ENCODE data around the gene FOXRED1. TPM values are rescaled to one million over a fixed set of nuclear protein-coding genes. Genes with fewer than 3 reads are reported as not detected.

FOXRED1 gene
- total RNA-seq, 1 experiment from 2014 or later: 18.4 TPM

- no peaks in the 10 kb centered on the region for H4K20me1 ChIP-seq (ENCODE audit: insufficient read depth, low read depth, low read length)
- no peak overlapping the region for H2AFZ ChIP-seq (ENCODE audit: low read length)
- no peak overlapping the region for H3K27ac ChIP-seq (ENCODE audit: low read length)
- no peak overlapping the region for H3K4me3 ChIP-seq (ENCODE audit: low read length)
- peaks cover 19% of the 10 kb centered on the region for H3K4me1 ChIP-seq (ENCODE audit: low read length)
- no peaks in the 10 kb centered on the region for H3K9me2 ChIP-seq (replicated peaks; ENCODE audit: insufficient read depth, low read length)
- no peaks in the 10 kb centered on the region for H3K36me3 ChIP-seq (ENCODE audit: insufficient read depth, low read length)
- no peak overlapping the region for H3K4me2 ChIP-seq (ENCODE audit: low read depth, low read length, poor library complexity, severe bottlenecking)
- H3K9ac ChIP-seq (ENCODE audit: low read length): no peak overlapping the region
- H3K27me3 ChIP-seq (ENCODE audit: low read length): no peaks in the 10 kb centered on the region
- peaks cover 5% of the 10 kb centered on the region; the same call in 1 of the 2 replicates for H3K79me2 ChIP-seq (ENCODE audit: low read length)
- no peak for DNase-seq
- no peaks in the 10 kb centered on the region for H3K9me3 ChIP-seq (ENCODE audit: low read length)
Observed at GRCh38 chr11:126281245-126281644, 12.3 kb downstream of the FOXRED1 start.

GRCh38 chr11:126281666-126282175, 12.8 kb downstream of the FOXRED1 start:
- no peaks in the 10 kb centered on the region for H3K36me3 ChIP-seq (ENCODE audit: insufficient read depth, low read length)
- peak overlapping the region; percentile 79; the same call in 1 of the 2 replicates for H3K9ac ChIP-seq (ENCODE audit: low read length)
- no peak overlapping the region for H3K4me2 ChIP-seq (ENCODE audit: low read depth, low read length, poor library complexity, severe bottlenecking)
- H3K4me1 ChIP-seq (ENCODE audit: low read length): peaks cover 19% of the 10 kb centered on the region
- H3K9me3 ChIP-seq (ENCODE audit: low read length): no peaks in the 10 kb centered on the region
- DNase-seq: no peak
- peaks cover 6% of the 10 kb centered on the region; the same call in 1 of the 2 replicates for H3K79me2 ChIP-seq (ENCODE audit: low read length)
- H2AFZ ChIP-seq (ENCODE audit: low read length): no peak overlapping the region
- H4K20me1 ChIP-seq (ENCODE audit: insufficient read depth, low read depth, low read length): no peaks in the 10 kb centered on the region
- no peak overlapping the region for H3K4me3 ChIP-seq (ENCODE audit: low read length)
- H3K27me3 ChIP-seq (ENCODE audit: low read length): no peaks in the 10 kb centered on the region
- no peak overlapping the region for H3K27ac ChIP-seq (ENCODE audit: low read length)
- no peaks in the 10 kb centered on the region for H3K9me2 ChIP-seq (replicated peaks; ENCODE audit: insufficient read depth, low read length)

- no peaks in the 10 kb centered on the region for H3K36me3 ChIP-seq (ENCODE audit: insufficient read depth, low read length)
- DNase-seq: peak; percentile 56
- no peaks in the 10 kb centered on the region for H3K9me3 ChIP-seq (ENCODE audit: low read length)
- H3K4me3 ChIP-seq (ENCODE audit: low read length): peak overlapping the region; percentile 86
- H3K27ac ChIP-seq (ENCODE audit: low read length): peak overlapping the region; percentile 65; the same call in 1 of the 2 replicates
- peaks cover 8% of the 10 kb centered on the region; the same call in 1 of the 2 replicates for H3K79me2 ChIP-seq (ENCODE audit: low read length)
- 0 out of 2 replicates have a peak overlapping the region, but pooled peaks have one; percentile 2 for H2AFZ ChIP-seq (ENCODE audit: low read length)
- H4K20me1 ChIP-seq (ENCODE audit: insufficient read depth, low read depth, low read length): no peaks in the 10 kb centered on the region
- peaks cover 19% of the 10 kb centered on the region for H3K4me1 ChIP-seq (ENCODE audit: low read length)
- H3K9ac ChIP-seq (ENCODE audit: low read length): peak overlapping the region; percentile 79
- peak overlapping the region; percentile 86 for H3K4me2 ChIP-seq (ENCODE audit: low read depth, low read length, poor library complexity, severe bottlenecking)
- no peaks in the 10 kb centered on the region for H3K9me2 ChIP-seq (replicated peaks; ENCODE audit: insufficient read depth, low read length)
- H3K27me3 ChIP-seq (ENCODE audit: low read length): no peaks in the 10 kb centered on the region
Observed at GRCh38 chr11:126282361-126282735, 13.4 kb downstream of the FOXRED1 start.

GRCh38 chr11:126282736-126283591, 14.0 kb downstream of the FOXRED1 start, which contains the start of gene TIRAP:
Gene TIRAP (plus strand): TSS chr11:126283093. CDS start chr11:126290895, 7,802 bp downstream.
- DNase-seq: peak; percentile 70

GRCh38 chr11:126284829-126285228, 15.9 kb downstream of the FOXRED1 start:
- H4K20me1 ChIP-seq (ENCODE audit: insufficient read depth, low read depth, low read length): no peaks in the 10 kb centered on the region
- no peak overlapping the region; the same call in 1 of the 2 replicates for H3K27ac ChIP-seq (ENCODE audit: low read length)
- H3K9me3 ChIP-seq (ENCODE audit: low read length): no peaks in the 10 kb centered on the region
- H3K4me3 ChIP-seq (ENCODE audit: low read length): peak overlapping the region; percentile 86; the same call in 1 of the 2 replicates
- no peaks in the 10 kb centered on the region for H3K9me2 ChIP-seq (replicated peaks; ENCODE audit: insufficient read depth, low read length)
- H3K4me1 ChIP-seq (ENCODE audit: low read length): peaks cover 19% of the 10 kb centered on the region
- peak overlapping the region; percentile 86 for H3K4me2 ChIP-seq (ENCODE audit: low read depth, low read length, poor library complexity, severe bottlenecking)
- no peak overlapping the region for H2AFZ ChIP-seq (ENCODE audit: low read length)
- H3K36me3 ChIP-seq (ENCODE audit: insufficient read depth, low read length): no peaks in the 10 kb centered on the region
- peaks cover 8% of the 10 kb centered on the region; the same call in 1 of the 2 replicates for H3K79me2 ChIP-seq (ENCODE audit: low read length)
- peak; percentile 91 for DNase-seq
- H3K9ac ChIP-seq (ENCODE audit: low read length): peak overlapping the region; percentile 39
- H3K27me3 ChIP-seq (ENCODE audit: low read length): no peaks in the 10 kb centered on the region

More at GRCh38 chr11:126282736-126283591, 14.0 kb downstream of the FOXRED1 start, which contains the start of gene TIRAP:
- Histone ChIP-seq H3K9me3 (ENCODE audit: low read length) (no peaks in the 10 kb centered on the region), H4K20me1 (ENCODE audit: insufficient read depth, low read depth, low read length) (no peaks in the 10 kb centered on the region), H3K9ac (ENCODE audit: low read length) (peak within 1 kb of the TSS; percentile 79), H3K4me1 (ENCODE audit: low read length) (peaks cover 19% of the 10 kb centered on the region), H3K79me2 (ENCODE audit: low read length) (peaks cover 8% of the 10 kb centered on the region; the same call in 1 of the 2 replicates), H3K27ac (ENCODE audit: low read length) (peak within 1 kb of the TSS; percentile 65), H3K9me2 (replicated peaks; ENCODE audit: insufficient read depth, low read length) (no peaks in the 10 kb centered on the region), H3K27me3 (ENCODE audit: low read length) (no peaks in the 10 kb centered on the region), H2AFZ (ENCODE audit: low read length) (peak within 1 kb of the TSS; percentile 78; the same call in 1 of the 2 replicates), H3K4me3 (ENCODE audit: low read length) (peak within 1 kb of the TSS; percentile 86), H3K36me3 (ENCODE audit: insufficient read depth, low read length) (no peaks in the 10 kb centered on the region), H3K4me2 (ENCODE audit: low read depth, low read length, poor library complexity, severe bottlenecking) (peak within 1 kb of the TSS; percentile 86)

- Histone ChIP-seq H3K4me3 (ENCODE audit: low read length) (no peak overlapping the region), H3K9me2 (replicated peaks; ENCODE audit: insufficient read depth, low read length) (no peaks in the 10 kb centered on the region), H3K4me1 (ENCODE audit: low read length) (peaks cover 15% of the 10 kb centered on the region), H3K27me3 (ENCODE audit: low read length) (no peaks in the 10 kb centered on the region), H3K9ac (ENCODE audit: low read length) (no peak overlapping the region), H3K36me3 (ENCODE audit: insufficient read depth, low read length) (no peaks in the 10 kb centered on the region), H4K20me1 (ENCODE audit: insufficient read depth, low read depth, low read length) (no peaks in the 10 kb centered on the region), H3K4me2 (ENCODE audit: low read depth, low read length, poor library complexity, severe bottlenecking) (no peak overlapping the region), H2AFZ (ENCODE audit: low read length) (no peak overlapping the region), H3K9me3 (ENCODE audit: low read length) (no peaks in the 10 kb centered on the region), H3K79me2 (ENCODE audit: low read length) (peaks cover 8% of the 10 kb centered on the region; the same call in 1 of the 2 replicates), H3K27ac (ENCODE audit: low read length) (no peak overlapping the region)
- DNase-seq: no peak
Observed at GRCh38 chr11:126288237-126288636, 19.3 kb downstream of the FOXRED1 start.

GRCh38 chr11:126290887-126291286, 21.9 kb downstream of the FOXRED1 start:
- Histone ChIP-seq H4K20me1 (ENCODE audit: insufficient read depth, low read depth, low read length) (no peaks in the 10 kb centered on the region), H3K4me2 (ENCODE audit: low read depth, low read length, poor library complexity, severe bottlenecking) (no peak overlapping the region), H3K27ac (ENCODE audit: low read length) (no peak overlapping the region), H3K9me2 (replicated peaks; ENCODE audit: insufficient read depth, low read length) (no peaks in the 10 kb centered on the region), H3K36me3 (ENCODE audit: insufficient read depth, low read length) (no peaks in the 10 kb centered on the region), H2AFZ (ENCODE audit: low read length) (no peak overlapping the region), H3K9ac (ENCODE audit: low read length) (no peak overlapping the region), H3K79me2 (ENCODE audit: low read length) (peaks cover 3% of the 10 kb centered on the region; the same call in 1 of the 2 replicates), H3K27me3 (ENCODE audit: low read length) (no peaks in the 10 kb centered on the region), H3K4me3 (ENCODE audit: low read length) (no peak overlapping the region), H3K9me3 (ENCODE audit: low read length) (no peaks in the 10 kb centered on the region), H3K4me1 (ENCODE audit: low read length) (no peaks in the 10 kb centered on the region)
- DNase-seq: no peak

- Histone ChIP-seq H3K9me3 (ENCODE audit: low read length) (no peaks in the 10 kb centered on the region), H3K27me3 (ENCODE audit: low read length) (no peaks in the 10 kb centered on the region), H4K20me1 (ENCODE audit: insufficient read depth, low read depth, low read length) (no peaks in the 10 kb centered on the region), H3K9me2 (replicated peaks; ENCODE audit: insufficient read depth, low read length) (no peaks in the 10 kb centered on the region), H3K4me2 (ENCODE audit: low read depth, low read length, poor library complexity, severe bottlenecking) (no peak overlapping the region), H3K36me3 (ENCODE audit: insufficient read depth, low read length) (no peaks in the 10 kb centered on the region), H3K4me1 (ENCODE audit: low read length) (no peaks in the 10 kb centered on the region), H3K27ac (ENCODE audit: low read length) (no peak overlapping the region), H3K9ac (ENCODE audit: low read length) (no peak overlapping the region), H2AFZ (ENCODE audit: low read length) (no peak overlapping the region), H3K4me3 (ENCODE audit: low read length) (no peak overlapping the region), H3K79me2 (ENCODE audit: low read length) (no peaks in the 10 kb centered on the region)
- no peak for DNase-seq
Observed at GRCh38 chr11:126293726-126294125, 24.8 kb downstream of the FOXRED1 start.
